Measurements from ENCODE around the gene AQP7. TPM values are rescaled to one million over a fixed set of nuclear protein-coding genes. Genes with fewer than 3 reads are reported as not detected.
"Not testable (repeated sequence)": the region's sequence is repeated elsewhere in the genome, so short reads cannot be mapped to it uniquely, and the experiment has no call there.

Gene AQP7
- polyA plus RNA-seq, 5 donors: 2.2 to 5.2 (median 2.8) TPM

- not testable (repeated sequence) for DNase-seq
Measured at GRCh38 chr9:33397801-33398200, 4.6 kb downstream of the AQP7 start.

GRCh38 chr9:33395159-33395879, 7.0 kb downstream of the AQP7 start:
- DNase-seq: not testable (repeated sequence)

- not testable (repeated sequence) for DNase-seq
Measured at GRCh38 chr9:33393986-33394385, 8.4 kb downstream of the AQP7 start.

- no peak for DNase-seq
Measured at GRCh38 chr9:33393581-33393980, 8.8 kb downstream of the AQP7 start.

GRCh38 chr9:33392591-33393021, 9.8 kb downstream of the AQP7 start:
- DNase-seq: not testable (repeated sequence)

- DNase-seq: peak; percentile 76 to 78
Measured at GRCh38 chr9:33391111-33391771, 11.1 kb downstream of the AQP7 start.

GRCh38 chr9:33388110-33388994, 14.0 kb downstream of the AQP7 start:
- no peak for DNase-seq

- not testable (repeated sequence) for DNase-seq
Measured at GRCh38 chr9:33386998-33387397, 15.4 kb downstream of the AQP7 start.

GRCh38 chr9:33386641-33386996, 15.7 kb downstream of the AQP7 start:
- DNase-seq: not testable (repeated sequence)

GRCh38 chr9:33385979-33386640, 16.3 kb downstream of the AQP7 start:
- not testable (repeated sequence) for DNase-seq

- DNase-seq: not testable (repeated sequence)
Measured at GRCh38 chr9:33385536-33385935, 16.8 kb downstream of the AQP7 start.

- not testable (repeated sequence) for DNase-seq
Measured at GRCh38 chr9:33383396-33383795, 19.0 kb downstream of the AQP7 start.

GRCh38 chr9:33382397-33382796, 20.0 kb downstream of the AQP7 start:
- not testable (repeated sequence) for DNase-seq

- DNase-seq: no peak
Measured at GRCh38 chr9:33381231-33381791, 21.1 kb downstream of the AQP7 start.

GRCh38 chr9:33380390-33381094, 21.8 kb downstream of the AQP7 start:
- DNase-seq: no peak

- no peak for DNase-seq
Measured at GRCh38 chr9:33379666-33380389, 22.5 kb downstream of the AQP7 start.

GRCh38 chr9:33378121-33378795, 24.1 kb downstream of the AQP7 start:
- no peak for DNase-seq

- DNase-seq: no peak
Measured at GRCh38 chr9:33377089-33377715, 25.2 kb downstream of the AQP7 start.

GRCh38 chr9:33375841-33376321, 26.5 kb downstream of the AQP7 start:
- no peak for DNase-seq
